ENCODE results near the gene GRIN2D.

- TF ChIP-seq CTCF (IDR thresholded peaks at IDR 0.05) (no peak), POLR2A (IDR thresholded peaks at IDR 0.05) (no peak)
These were observed 12.4 kb downstream of the GRIN2D start for GRCh38 chr19:48405850-48406249.
